ENCODE results near the gene NANOS3. TPM values are rescaled to one million over a fixed set of nuclear protein-coding genes. Genes with fewer than 3 reads are reported as not detected.

The NANOS3 gene
- total and polyA plus RNA-seq, 9 of the 15 experiments (the other 6 are each of a cell fraction or from before 2014, with no cell fraction given), result not detected

DNA sequence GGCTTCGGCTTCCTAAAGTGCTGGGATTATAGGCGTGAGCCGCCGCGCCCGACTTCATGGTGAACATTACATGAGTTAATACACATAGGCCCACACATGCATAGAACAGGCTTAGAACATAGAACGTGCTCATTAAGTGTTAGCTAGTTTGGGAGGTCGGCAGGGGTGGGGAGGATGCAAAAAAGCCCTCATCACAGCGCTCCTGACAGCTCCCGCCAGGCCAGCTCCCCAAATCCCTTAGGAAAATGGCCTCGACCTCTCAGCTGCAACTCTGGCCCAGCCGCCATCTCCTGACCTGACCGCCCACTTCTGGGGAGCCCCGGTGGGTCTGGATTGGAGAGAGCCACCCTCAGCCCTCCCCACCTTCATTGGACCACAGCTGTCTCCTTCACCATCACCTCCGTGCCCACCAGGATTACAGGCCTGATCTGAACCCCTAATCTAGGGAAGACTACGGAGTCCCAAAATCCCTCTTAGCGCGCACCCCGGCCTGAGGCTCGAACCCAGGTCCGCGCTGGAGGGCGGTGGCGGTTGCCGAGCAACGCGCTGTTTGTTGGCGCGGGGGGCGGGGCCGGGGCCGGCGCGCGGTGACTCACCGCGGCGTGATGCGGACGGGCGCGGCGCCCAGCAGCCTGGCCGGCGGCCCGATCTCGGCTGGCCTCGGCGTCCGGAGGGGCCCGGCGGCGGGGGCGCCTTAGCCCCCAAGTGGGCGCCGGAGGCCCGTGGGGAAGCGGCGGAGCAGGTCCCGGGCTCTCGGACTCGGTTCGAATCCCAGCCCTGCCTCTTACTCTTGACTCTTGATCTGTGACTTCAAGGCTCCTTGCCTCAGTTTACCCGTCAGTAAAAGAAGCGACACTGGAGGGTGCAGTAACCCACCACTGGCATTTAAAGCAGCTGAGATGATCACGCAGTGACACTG is 26.7 kb upstream of the NANOS3 start (continued):
- TF ChIP-seq, protein P1, sequence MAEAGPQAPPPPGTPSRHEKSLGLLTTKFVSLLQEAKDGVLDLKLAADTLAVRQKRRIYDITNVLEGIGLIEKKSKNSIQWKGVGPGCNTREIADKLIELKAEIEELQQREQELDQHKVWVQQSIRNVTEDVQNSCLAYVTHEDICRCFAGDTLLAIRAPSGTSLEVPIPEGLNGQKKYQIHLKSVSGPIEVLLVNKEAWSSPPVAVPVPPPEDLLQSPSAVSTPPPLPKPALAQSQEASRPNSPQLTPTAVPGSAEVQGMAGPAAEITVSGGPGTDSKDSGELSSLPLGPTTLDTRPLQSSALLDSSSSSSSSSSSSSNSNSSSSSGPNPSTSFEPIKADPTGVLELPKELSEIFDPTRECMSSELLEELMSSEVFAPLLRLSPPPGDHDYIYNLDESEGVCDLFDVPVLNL (CRISPR knock-in tag; IDR thresholded peaks at IDR 0.05; ENCODE audit: low read depth), result no peak
- TF ChIP-seq, protein P2, sequence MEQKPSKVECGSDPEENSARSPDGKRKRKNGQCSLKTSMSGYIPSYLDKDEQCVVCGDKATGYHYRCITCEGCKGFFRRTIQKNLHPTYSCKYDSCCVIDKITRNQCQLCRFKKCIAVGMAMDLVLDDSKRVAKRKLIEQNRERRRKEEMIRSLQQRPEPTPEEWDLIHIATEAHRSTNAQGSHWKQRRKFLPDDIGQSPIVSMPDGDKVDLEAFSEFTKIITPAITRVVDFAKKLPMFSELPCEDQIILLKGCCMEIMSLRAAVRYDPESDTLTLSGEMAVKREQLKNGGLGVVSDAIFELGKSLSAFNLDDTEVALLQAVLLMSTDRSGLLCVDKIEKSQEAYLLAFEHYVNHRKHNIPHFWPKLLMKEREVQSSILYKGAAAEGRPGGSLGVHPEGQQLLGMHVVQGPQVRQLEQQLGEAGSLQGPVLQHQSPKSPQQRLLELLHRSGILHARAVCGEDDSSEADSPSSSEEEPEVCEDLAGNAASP (IDR thresholded peaks at IDR 0.05), result no peak
- TF ChIP-seq, protein P3, sequence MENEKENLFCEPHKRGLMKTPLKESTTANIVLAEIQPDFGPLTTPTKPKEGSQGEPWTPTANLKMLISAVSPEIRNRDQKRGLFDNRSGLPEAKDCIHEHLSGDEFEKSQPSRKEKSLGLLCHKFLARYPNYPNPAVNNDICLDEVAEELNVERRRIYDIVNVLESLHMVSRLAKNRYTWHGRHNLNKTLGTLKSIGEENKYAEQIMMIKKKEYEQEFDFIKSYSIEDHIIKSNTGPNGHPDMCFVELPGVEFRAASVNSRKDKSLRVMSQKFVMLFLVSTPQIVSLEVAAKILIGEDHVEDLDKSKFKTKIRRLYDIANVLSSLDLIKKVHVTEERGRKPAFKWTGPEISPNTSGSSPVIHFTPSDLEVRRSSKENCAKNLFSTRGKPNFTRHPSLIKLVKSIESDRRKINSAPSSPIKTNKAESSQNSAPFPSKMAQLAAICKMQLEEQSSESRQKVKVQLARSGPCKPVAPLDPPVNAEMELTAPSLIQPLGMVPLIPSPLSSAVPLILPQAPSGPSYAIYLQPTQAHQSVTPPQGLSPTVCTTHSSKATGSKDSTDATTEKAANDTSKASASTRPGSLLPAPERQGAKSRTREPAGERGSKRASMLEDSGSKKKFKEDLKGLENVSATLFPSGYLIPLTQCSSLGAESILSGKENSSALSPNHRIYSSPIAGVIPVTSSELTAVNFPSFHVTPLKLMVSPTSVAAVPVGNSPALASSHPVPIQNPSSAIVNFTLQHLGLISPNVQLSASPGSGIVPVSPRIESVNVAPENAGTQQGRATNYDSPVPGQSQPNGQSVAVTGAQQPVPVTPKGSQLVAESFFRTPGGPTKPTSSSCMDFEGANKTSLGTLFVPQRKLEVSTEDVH (IDR thresholded peaks at IDR 0.05; ENCODE audit: low read depth, partially characterized antibody), result no peak
- TF ChIP-seq ZC3H8 (IDR thresholded peaks at IDR 0.05) (no peak), NONO (IDR thresholded peaks at IDR 0.05; ENCODE audit: low read depth in 2 of 2, low read length in 1 of 2) (peak in 1 of 2 experiments; percentile 80; a peak in 2 of 4 replicates), TEAD4 (IDR thresholded peaks at IDR 0.05; ENCODE audit: low read length) (no peak), TEAD4 (CRISPR knock-in tag; IDR thresholded peaks at IDR 0.05; ENCODE audit: borderline replicate concordance) (no peak), PHF8 (IDR thresholded peaks at IDR 0.05; ENCODE audit: borderline replicate concordance, low read length) (peak; percentile 73; the same call in 1 of the 2 replicates), ZNF75A (CRISPR knock-in tag; IDR thresholded peaks at IDR 0.05) (no peak), NUFIP1 (IDR thresholded peaks at IDR 0.05; ENCODE audit: partially characterized antibody) (no peak), POLR2AphosphoS2 (IDR thresholded peaks at IDR 0.05; ENCODE audit: low read length) (no peak)
- TF ChIP-seq, protein P4, sequence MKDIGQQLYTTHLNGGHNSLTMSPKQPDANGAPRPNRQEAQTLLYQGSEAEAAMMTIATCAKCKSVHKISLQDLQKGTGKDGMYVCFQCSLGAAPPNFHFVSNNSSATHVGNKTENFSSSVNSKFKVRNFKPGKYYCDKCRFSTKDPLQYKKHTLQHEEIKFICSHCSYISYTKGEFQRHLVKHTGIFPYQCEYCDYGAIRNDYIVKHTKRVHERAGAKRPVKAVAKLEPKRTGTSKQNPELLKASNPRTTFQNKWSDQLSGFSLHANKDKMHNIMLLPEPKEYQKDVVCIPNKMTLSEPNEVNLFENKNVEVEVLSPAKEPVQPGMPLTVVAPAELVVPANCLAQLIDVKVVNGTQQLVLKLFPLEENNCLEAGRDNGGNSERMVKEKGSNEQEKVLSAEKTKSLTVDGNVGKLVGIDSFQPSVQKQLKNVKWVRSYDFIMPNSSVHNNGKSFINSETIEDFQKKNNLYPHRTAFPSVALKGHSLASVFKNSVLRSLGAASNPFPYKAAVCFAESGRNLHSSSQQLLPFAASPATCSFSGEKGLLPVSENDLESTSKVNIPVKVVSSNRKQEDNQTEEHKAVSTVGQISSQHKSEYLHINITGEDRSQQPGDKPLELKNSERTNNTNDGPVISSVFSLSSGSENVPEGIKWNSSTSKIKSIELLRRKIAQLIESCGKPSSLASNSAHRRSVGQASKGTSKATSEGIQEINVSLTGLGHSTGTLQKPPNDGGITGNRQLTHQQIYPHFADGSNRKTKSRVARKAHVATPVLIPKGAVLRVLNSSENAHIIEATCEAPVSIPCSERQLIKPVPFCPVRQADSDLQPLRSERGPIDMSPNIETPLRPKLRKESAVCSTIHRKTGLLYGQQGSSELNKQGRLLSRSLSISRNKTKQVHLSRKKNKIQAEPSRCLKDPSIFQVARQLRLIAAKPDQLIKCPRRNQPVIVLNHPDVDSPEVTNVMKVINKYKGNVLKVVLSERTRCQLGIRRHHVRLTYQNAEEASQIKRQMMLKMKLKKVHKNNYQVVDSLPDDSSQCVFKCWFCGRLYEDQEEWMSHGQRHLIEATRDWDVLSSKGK (CRISPR knock-in tag; IDR thresholded peaks at IDR 0.05), result no peak
- TF ChIP-seq, protein P5, sequence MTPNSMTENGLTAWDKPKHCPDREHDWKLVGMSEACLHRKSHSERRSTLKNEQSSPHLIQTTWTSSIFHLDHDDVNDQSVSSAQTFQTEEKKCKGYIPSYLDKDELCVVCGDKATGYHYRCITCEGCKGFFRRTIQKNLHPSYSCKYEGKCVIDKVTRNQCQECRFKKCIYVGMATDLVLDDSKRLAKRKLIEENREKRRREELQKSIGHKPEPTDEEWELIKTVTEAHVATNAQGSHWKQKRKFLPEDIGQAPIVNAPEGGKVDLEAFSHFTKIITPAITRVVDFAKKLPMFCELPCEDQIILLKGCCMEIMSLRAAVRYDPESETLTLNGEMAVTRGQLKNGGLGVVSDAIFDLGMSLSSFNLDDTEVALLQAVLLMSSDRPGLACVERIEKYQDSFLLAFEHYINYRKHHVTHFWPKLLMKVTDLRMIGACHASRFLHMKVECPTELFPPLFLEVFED (CRISPR knock-in tag; conservative IDR thresholded peaks at IDR 0.05), result no peak
- TF ChIP-seq, protein P6, sequence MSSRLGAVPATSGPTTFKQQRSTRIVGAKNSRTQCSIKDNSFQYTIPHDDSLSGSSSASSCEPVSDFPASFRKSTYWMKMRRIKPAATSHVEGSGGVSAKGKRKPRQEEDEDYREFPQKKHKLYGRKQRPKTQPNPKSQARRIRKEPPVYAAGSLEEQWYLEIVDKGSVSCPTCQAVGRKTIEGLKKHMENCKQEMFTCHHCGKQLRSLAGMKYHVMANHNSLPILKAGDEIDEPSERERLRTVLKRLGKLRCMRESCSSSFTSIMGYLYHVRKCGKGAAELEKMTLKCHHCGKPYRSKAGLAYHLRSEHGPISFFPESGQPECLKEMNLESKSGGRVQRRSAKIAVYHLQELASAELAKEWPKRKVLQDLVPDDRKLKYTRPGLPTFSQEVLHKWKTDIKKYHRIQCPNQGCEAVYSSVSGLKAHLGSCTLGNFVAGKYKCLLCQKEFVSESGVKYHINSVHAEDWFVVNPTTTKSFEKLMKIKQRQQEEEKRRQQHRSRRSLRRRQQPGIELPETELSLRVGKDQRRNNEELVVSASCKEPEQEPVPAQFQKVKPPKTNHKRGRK (tag; IDR thresholded peaks at IDR 0.05), result no peak
